Keratinocyte (primary cell): ENCODE data around the gene MTHFD2L. TPM values are rescaled to one million over a fixed set of nuclear protein-coding genes. Genes with fewer than 3 reads are reported as not detected.

Source experiments
- DNase-seq: peaks from one replicate; pipeline ENCODE4 v3.0.0-alpha.2; 2011; ENCODE audit warnings: low read depth, missing footprints, low spot score
- FAIRE-seq: peaks from 2 replicates; lab custom pipeline; 2011; peaks lifted over from hg19 to GRCh38; lab: Jason Lieb, UNC
- H2AFZ ChIP-seq: 2 replicates; pipeline ENCODE4 v1.6.0; 2012; ENCODE audit warnings: low read length, control low read depth, inconsistent platforms; ENCODE audit not compliant: control insufficient read depth
- H3K27ac ChIP-seq: 2 replicates; pipeline ENCODE4 v1.5.1; 2011; ENCODE audit warnings: low read length; ENCODE audit not compliant: control insufficient read depth, insufficient read depth
- H3K27me3 ChIP-seq: 3 replicates; pipeline ENCODE4 v1.6.0; 2011; ENCODE audit warnings: low read length; ENCODE audit not compliant: control insufficient read depth, insufficient read depth; ENCODE audit errors: extremely low read depth
- H3K36me3 ChIP-seq, 2 experiments: 2 replicates in 1 of 2; 3 replicates in 1 of 2; pipeline ENCODE4 v1.5.1; 2011; ENCODE audit warnings: low read length in 2 of 2, mild to moderate bottlenecking in 1 of 2; ENCODE audit not compliant: control insufficient read depth in 2 of 2, insufficient read depth in 2 of 2; ENCODE audit errors: extremely low read depth in 1 of 2
- H3K4me1 ChIP-seq: 3 replicates; pipeline ENCODE4 v1.5.1; 2011; ENCODE audit warnings: low read length; ENCODE audit not compliant: control insufficient read depth, insufficient read depth; ENCODE audit errors: extremely low read depth
- H3K4me2 ChIP-seq: 3 replicates; pipeline ENCODE4 v1.6.0; 2011; ENCODE audit warnings: low read depth, low read length; ENCODE audit not compliant: control insufficient read depth, insufficient read depth; ENCODE audit errors: extremely low read depth
- H3K4me3 ChIP-seq, 3 experiments: fragments of 200-600 bp in 1 of 3; sonication (generic) in 1 of 3; 2 replicates in 2 of 3; 3 replicates in 1 of 3; pipeline ENCODE4 v1.5.1; 2011 to 2016; ENCODE audit warnings: low read length in 3 of 3, mild to moderate bottlenecking in 3 of 3, control low read depth in 2 of 3, inconsistent platforms in 1 of 3, low read depth in 1 of 3, mixed read lengths in 1 of 3, mixed run types in 1 of 3, moderate library complexity in 1 of 3; ENCODE audit not compliant: control insufficient read depth in 2 of 3, insufficient read depth in 2 of 3; ENCODE audit errors: extremely low read depth in 1 of 3
- H3K79me2 ChIP-seq: 2 replicates; pipeline ENCODE4 v1.6.0; 2012; ENCODE audit warnings: low read length; ENCODE audit not compliant: control insufficient read depth, insufficient read depth
- H3K9ac ChIP-seq: 3 replicates; pipeline ENCODE4 v1.6.0; 2011; ENCODE audit warnings: low read length; ENCODE audit not compliant: control insufficient read depth, insufficient read depth; ENCODE audit errors: extremely low read depth
- H3K9me1 ChIP-seq: 3 replicates; pipeline ENCODE4 v1.6.0; 2011; ENCODE audit warnings: low read length; ENCODE audit not compliant: control insufficient read depth, insufficient read depth; ENCODE audit errors: extremely low read depth
- H3K9me3 ChIP-seq: 2 replicates; pipeline ENCODE4 v1.5.1; 2012; ENCODE audit warnings: low read depth, low read length; ENCODE audit not compliant: control insufficient read depth
- H4K20me1 ChIP-seq: 3 replicates; pipeline ENCODE4 v1.6.0; 2011; ENCODE audit warnings: low read length; ENCODE audit not compliant: control insufficient read depth, insufficient read depth; ENCODE audit errors: extremely low read depth
- CTCF ChIP-seq, 3 experiments: IDR thresholded peaks in 1 of 3; conservative IDR thresholded peaks in 1 of 3; optimal IDR thresholded peaks in 1 of 3; 2 replicates in 2 of 3; 3 replicates in 1 of 3; pipeline versions ENCODE3 to v1.5.1; 2011; ENCODE audit warnings: low read length in 3 of 3, mild to moderate bottlenecking in 3 of 3, moderate library complexity in 2 of 3, control low read depth in 1 of 3, inconsistent platforms in 1 of 3; ENCODE audit not compliant: insufficient read depth in 2 of 3; ENCODE audit errors: extremely low read depth in 1 of 3
- EZH2 ChIP-seq: IDR thresholded peaks from one replicate; pipeline ENCODE4 v1.6.1; 2012; ENCODE audit warnings: inconsistent platforms, mild to moderate bottlenecking, low read length, moderate library complexity
- dilution Hi-C: fragments of 300-500 bp; cut with MboI; formaldehyde crosslinking; loops from one replicate; pipeline ENCODE4 v1.7.0; 2020; ENCODE audit warnings: low sequenced_read_pairs; ENCODE audit not compliant: extremely low pct_ligation_motif_present
- polyA plus RNA-seq, 5 experiments: library from polyadenylated mRNA; depleted of rRNA in 3 of 5; stranded (reverse) in 3 of 5; stranded (forward) in 1 of 5; unstranded in 1 of 5; fragments of >200 nt; gene quantifications; 1 replicate in 1 of 5; 2 replicates in 3 of 5; 3 replicates in 1 of 5; pipeline versions ENCODE4 v1.2.1 to v1.2.3, GENCODE V29; 2011 to 2012; ENCODE audit warnings: missing spikeins in 2 of 5, low read depth in 1 of 5, low replicate concordance in 1 of 5

The MTHFD2L gene
- polyA plus RNA-seq, 1 donor (not counting 4 experiments of a cell fraction or from before 2014, with no cell fraction given): 30.4 TPM

GRCh38 chr4:74175379-74175778 is 17.5 kb downstream of the MTHFD2L start:
- no peaks in the 10 kb centered on the region for H3K79me2 ChIP-seq
- no peaks in the 10 kb centered on the region for H3K9me3 ChIP-seq
- H3K4me3 ChIP-seq: no peak overlapping the region
- no peak overlapping the region for H2AFZ ChIP-seq
- no peak overlapping the region for H3K27ac ChIP-seq
- dilution Hi-C loops: no loop called here
- no peak for FAIRE-seq
- DNase-seq: no peak
- no peaks in the 10 kb centered on the region for H4K20me1 ChIP-seq
- H3K9me1 ChIP-seq: no peaks in the 10 kb centered on the region
- H3K27me3 ChIP-seq: no peaks in the 10 kb centered on the region
- no peak overlapping the region for H3K9ac ChIP-seq
- no peak overlapping the region for H3K4me2 ChIP-seq
- H3K36me3 ChIP-seq: no peaks in the 10 kb centered on the region
- H3K4me1 ChIP-seq: no peaks in the 10 kb centered on the region
- TF ChIP-seq CTCF (optimal IDR thresholded peaks at IDR 0.05 in 1 of 3, IDR thresholded peaks at IDR 0.05 in 1 of 3, conservative IDR thresholded peaks at IDR 0.05 in 1 of 3; ENCODE audit: extremely low read depth in 1 of 3, insufficient read depth in 2 of 3, low read length in 3 of 3) (no peak), EZH2 (no peak)

GRCh38 chr4:74178798-74179197 is 20.9 kb downstream of the MTHFD2L start:
- TF ChIP-seq EZH2 (no peak), CTCF (optimal IDR thresholded peaks at IDR 0.05 in 1 of 3, IDR thresholded peaks at IDR 0.05 in 1 of 3, conservative IDR thresholded peaks at IDR 0.05 in 1 of 3; ENCODE audit: extremely low read depth in 1 of 3, insufficient read depth in 2 of 3, low read length in 3 of 3) (no peak)
- no peak for FAIRE-seq
- H3K4me1 ChIP-seq: no peaks in the 10 kb centered on the region

More at GRCh38 chr4:74178798-74179197, 20.9 kb downstream of the MTHFD2L start:
- Histone ChIP-seq H3K27me3 (no peaks in the 10 kb centered on the region), H3K9me3 (no peaks in the 10 kb centered on the region), H3K36me3 (no peaks in the 10 kb centered on the region), H2AFZ (no peak overlapping the region), H3K9me1 (no peaks in the 10 kb centered on the region), H4K20me1 (no peaks in the 10 kb centered on the region), H3K4me2 (no peak overlapping the region), H3K27ac (no peak overlapping the region), H3K79me2 (no peaks in the 10 kb centered on the region), H3K4me3 (no peak overlapping the region), H3K9ac (no peak overlapping the region)
- dilution Hi-C loops: no loop called here
- no peak for DNase-seq
